Measurements from ENCODE around the gene F10. TPM values are rescaled to one million over a fixed set of nuclear protein-coding genes. Genes with fewer than 3 reads are reported as not detected.

The F10 gene
- total RNA-seq, 1 experiment from 2014 or later: not detected

DNA sequence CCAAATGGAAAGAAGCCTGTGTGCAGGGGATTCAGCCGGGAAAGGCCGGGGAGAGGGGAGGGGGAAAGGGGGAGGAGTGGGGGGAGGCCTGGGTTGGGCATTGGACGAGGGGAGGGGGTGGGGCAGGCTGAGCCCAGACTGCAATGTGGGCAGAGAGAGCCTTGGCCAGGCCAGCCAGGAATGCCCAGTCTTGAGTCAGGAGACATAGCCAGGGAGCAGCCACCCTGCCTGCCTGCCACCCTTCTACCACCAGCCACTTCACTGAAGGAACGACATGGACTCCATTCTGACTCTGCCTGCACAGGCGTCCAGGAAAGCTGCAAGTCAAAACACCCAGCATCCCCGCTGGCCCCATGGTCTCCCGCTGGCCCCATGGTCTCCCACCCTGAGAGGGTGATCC lies 36.3 kb downstream of the F10 start:
- H4K20me1 ChIP-seq (ENCODE audit: insufficient read depth): no peaks in the 10 kb centered on the region
- POLR2A ChIA-PET (ENCODE audit: unreplicated experiment): no interaction called here
- H3K9me3 ChIP-seq (ENCODE audit: insufficient read depth, low read depth): no peaks in the 10 kb centered on the region
- H3K4me3 ChIP-seq: no peak overlapping the region
- BruUV-seq (replicated peaks): no TSS peak
- CTCF ChIA-PET: no interaction called here
- no peak overlapping the region for H2AFZ ChIP-seq
- H3K79me2 ChIP-seq (ENCODE audit: low read depth): no peaks in the 10 kb centered on the region
- H3K36me3 ChIP-seq (ENCODE audit: low read depth): no peaks in the 10 kb centered on the region
- no peak for DNase-seq
- H3K4me2 ChIP-seq: no peak overlapping the region
- H3K27ac ChIP-seq: no peak overlapping the region
- no peaks in the 10 kb centered on the region for H3K9me2 ChIP-seq (ENCODE audit: insufficient read depth)
- peaks cover 25% of the 10 kb centered on the region for H3K27me3 ChIP-seq (ENCODE audit: insufficient read depth, low read depth)
- H3F3A ChIP-seq (ENCODE audit: insufficient read depth, low read depth): peaks cover 4% of the 10 kb centered on the region; the same call in 1 of the 2 replicates
- intact Hi-C loops (cut with micrococcal nuclease; ENCODE audit: unreplicated experiment): no loop called here
- TF ChIP-seq, protein P1, sequence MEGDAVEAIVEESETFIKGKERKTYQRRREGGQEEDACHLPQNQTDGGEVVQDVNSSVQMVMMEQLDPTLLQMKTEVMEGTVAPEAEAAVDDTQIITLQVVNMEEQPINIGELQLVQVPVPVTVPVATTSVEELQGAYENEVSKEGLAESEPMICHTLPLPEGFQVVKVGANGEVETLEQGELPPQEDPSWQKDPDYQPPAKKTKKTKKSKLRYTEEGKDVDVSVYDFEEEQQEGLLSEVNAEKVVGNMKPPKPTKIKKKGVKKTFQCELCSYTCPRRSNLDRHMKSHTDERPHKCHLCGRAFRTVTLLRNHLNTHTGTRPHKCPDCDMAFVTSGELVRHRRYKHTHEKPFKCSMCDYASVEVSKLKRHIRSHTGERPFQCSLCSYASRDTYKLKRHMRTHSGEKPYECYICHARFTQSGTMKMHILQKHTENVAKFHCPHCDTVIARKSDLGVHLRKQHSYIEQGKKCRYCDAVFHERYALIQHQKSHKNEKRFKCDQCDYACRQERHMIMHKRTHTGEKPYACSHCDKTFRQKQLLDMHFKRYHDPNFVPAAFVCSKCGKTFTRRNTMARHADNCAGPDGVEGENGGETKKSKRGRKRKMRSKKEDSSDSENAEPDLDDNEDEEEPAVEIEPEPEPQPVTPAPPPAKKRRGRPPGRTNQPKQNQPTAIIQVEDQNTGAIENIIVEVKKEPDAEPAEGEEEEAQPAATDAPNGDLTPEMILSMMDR (conservative IDR thresholded peaks at IDR 0.05): no peak
- no peak for TF ChIP-seq EZH2 (IDR thresholded peaks at IDR 0.05; ENCODE audit: low read depth)
- no peaks in the 10 kb centered on the region for H3K4me1 ChIP-seq (replicated peaks; ENCODE audit: insufficient read depth)

DNA sequence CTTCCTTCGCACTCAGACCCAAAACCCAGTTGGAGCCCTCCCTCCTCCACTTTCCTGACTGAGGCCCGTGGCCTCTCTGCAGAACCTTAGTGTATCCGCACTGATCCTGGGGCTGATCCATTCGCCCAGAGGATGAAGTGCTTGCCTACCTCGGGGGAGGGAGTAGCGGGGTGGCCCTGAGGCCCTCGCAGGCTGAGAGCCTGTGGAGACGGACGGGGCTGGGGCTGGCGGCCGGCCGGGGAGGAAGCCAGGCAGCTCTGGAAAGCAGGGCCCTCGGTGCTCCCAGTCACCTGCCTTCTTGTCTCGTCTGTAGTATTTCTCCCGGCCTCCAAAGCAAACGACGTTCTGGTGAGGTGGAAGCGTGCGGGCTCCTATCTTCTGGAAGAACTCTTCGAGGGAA lies 37.1 kb downstream of the F10 start:
- Histone ChIP-seq H3K27ac (no peak overlapping the region), H3K36me3 (ENCODE audit: low read depth) (no peaks in the 10 kb centered on the region), H3K9me3 (ENCODE audit: insufficient read depth, low read depth) (no peaks in the 10 kb centered on the region), H3K9me2 (ENCODE audit: insufficient read depth) (no peaks in the 10 kb centered on the region), H2AFZ (no peak overlapping the region), H3K4me3 (no peak overlapping the region), H3F3A (ENCODE audit: insufficient read depth, low read depth) (peaks cover 4% of the 10 kb centered on the region; the same call in 1 of the 2 replicates), H4K20me1 (ENCODE audit: insufficient read depth) (no peaks in the 10 kb centered on the region), H3K4me1 (replicated peaks; ENCODE audit: insufficient read depth) (no peaks in the 10 kb centered on the region), H3K79me2 (ENCODE audit: low read depth) (no peaks in the 10 kb centered on the region), H3K27me3 (ENCODE audit: insufficient read depth, low read depth) (peaks cover 25% of the 10 kb centered on the region), H3K4me2 (no peak overlapping the region)
- intact Hi-C loops (cut with micrococcal nuclease; ENCODE audit: unreplicated experiment): no loop called here
- no peak for DNase-seq
- POLR2A ChIA-PET (ENCODE audit: unreplicated experiment): no interaction called here
- BruUV-seq (replicated peaks): no TSS peak
- no peak for TF ChIP-seq EZH2 (IDR thresholded peaks at IDR 0.05; ENCODE audit: low read depth)
- TF ChIP-seq, protein P1 (conservative IDR thresholded peaks at IDR 0.05): no peak
- CTCF ChIA-PET: no interaction called here

DNA sequence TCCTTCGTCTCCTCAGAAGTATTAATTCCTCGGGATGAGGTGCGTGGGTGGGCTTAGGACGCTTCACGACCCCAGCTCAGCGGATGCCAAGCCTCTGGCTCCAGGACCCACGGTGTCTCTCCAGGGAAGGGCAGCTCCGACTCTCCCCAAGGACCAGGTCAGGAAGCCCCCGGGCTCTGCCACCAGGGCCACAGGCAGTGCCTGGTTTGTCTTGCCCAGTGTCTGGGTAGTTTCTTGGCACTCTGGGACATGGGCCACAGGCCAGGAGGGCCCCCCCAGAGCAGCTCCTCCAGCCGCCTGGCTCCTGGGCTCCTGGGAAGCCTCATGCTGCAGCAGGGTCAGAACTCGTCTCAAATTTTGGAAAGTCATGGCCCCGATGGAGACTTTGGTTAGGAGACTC lies 38.4 kb downstream of the F10 start:
- TF ChIP-seq EZH2 (IDR thresholded peaks at IDR 0.05; ENCODE audit: low read depth): no peak
- TF ChIP-seq, protein P1 (conservative IDR thresholded peaks at IDR 0.05): no peak
- Histone ChIP-seq H4K20me1 (ENCODE audit: insufficient read depth) (no peaks in the 10 kb centered on the region), H3K79me2 (ENCODE audit: low read depth) (no peaks in the 10 kb centered on the region), H3K4me3 (no peak overlapping the region), H3K36me3 (ENCODE audit: low read depth) (no peaks in the 10 kb centered on the region), H2AFZ (no peak overlapping the region), H3F3A (ENCODE audit: insufficient read depth, low read depth) (no peaks in the 10 kb centered on the region; the same call in 1 of the 2 replicates), H3K27me3 (ENCODE audit: insufficient read depth, low read depth) (peaks cover 25% of the 10 kb centered on the region), H3K4me2 (no peak overlapping the region), H3K9me2 (ENCODE audit: insufficient read depth) (no peaks in the 10 kb centered on the region), H3K9me3 (ENCODE audit: insufficient read depth, low read depth) (no peaks in the 10 kb centered on the region), H3K27ac (no peak overlapping the region), H3K4me1 (replicated peaks; ENCODE audit: insufficient read depth) (no peaks in the 10 kb centered on the region)
- intact Hi-C loops (cut with micrococcal nuclease; ENCODE audit: unreplicated experiment): no loop called here
- DNase-seq: no peak
- ChIA-PET POLR2A (ENCODE audit: unreplicated experiment) (no interaction called here), CTCF (no interaction called here)
- BruUV-seq (replicated peaks): no TSS peak

All from PC-9 (cell line).